H1 (cell line): Measurements from ENCODE around the gene ZNF469. TPM values are rescaled to one million over a fixed set of nuclear protein-coding genes. Genes with fewer than 3 reads are reported as not detected.

Experiments used
- CTCF ChIA-PET: fragments of 300-600 bp; sonication (Branson Sonifier 250); formaldehyde crosslinking; loops from one replicate; lab custom pipeline; 2021; ENCODE audit not compliant: partially characterized antibody; lab: Charles Lee
- POLR2A ChIA-PET: fragments of 300-600 bp; sonication (Branson Sonifier 250); formaldehyde crosslinking; loops from one replicate; lab custom pipeline; 2021; ENCODE audit warnings: inconsistent platforms; ENCODE audit not compliant: partially characterized antibody; lab: Charles Lee
- DNase-seq, 2 experiments: peaks; one replicate each; pipeline versions ENCODE4 v3.0.0 to v3.0.0-alpha.2; 2010 to 2022; ENCODE audit warnings: low spot score in 2 of 2, low read depth in 1 of 2, mixed read lengths in 1 of 2
- FAIRE-seq: peaks from 2 replicates; lab custom pipeline; 2011; peaks lifted over from hg19 to GRCh38; lab: Jason Lieb, UNC
- H2AFZ ChIP-seq: 2 replicates; pipeline ENCODE4 v1.8.1; 2012; ENCODE audit warnings: low read length, inconsistent platforms
- H2AK5ac ChIP-seq: 2 replicates; pipeline ENCODE4 v1.6.1; 2013; ENCODE audit warnings: low read depth, low read length
- H2BK120ac ChIP-seq: replicated peaks from 2 replicates; pipeline ENCODE3; 2013; ENCODE audit warnings: low read depth, low read length, inconsistent platforms
- H2BK12ac ChIP-seq: 2 replicates; pipeline ENCODE4 v1.6.1; 2013; ENCODE audit warnings: low read depth, low read length
- H2BK15ac ChIP-seq: 2 replicates; pipeline ENCODE4 v1.6.1; 2013; ENCODE audit warnings: low read length
- H2BK20ac ChIP-seq: 2 replicates; pipeline ENCODE4 v1.6.1; 2013; ENCODE audit warnings: low read length
- H2BK5ac ChIP-seq: 2 replicates; pipeline ENCODE4 v1.6.1; 2013; ENCODE audit warnings: low read depth, low read length
- H3K14ac ChIP-seq: 2 replicates; pipeline ENCODE4 v1.6.1; 2013; ENCODE audit warnings: inconsistent platforms; ENCODE audit not compliant: insufficient read length
- H3K18ac ChIP-seq: 2 replicates; pipeline ENCODE4 v1.6.1; 2013; ENCODE audit warnings: low read length; ENCODE audit errors: extremely low read depth
- H3K23ac ChIP-seq: 2 replicates; pipeline ENCODE4 v1.6.1; 2013; ENCODE audit warnings: inconsistent platforms; ENCODE audit not compliant: insufficient read length
- H3K23me2 ChIP-seq: 2 replicates; pipeline ENCODE4 v1.6.1; 2013; ENCODE audit warnings: low read depth, low read length
- H3K27ac ChIP-seq: 2 replicates; pipeline ENCODE4 v1.6.1; 2011; ENCODE audit warnings: low read depth, low read length, inconsistent platforms
- H3K27me3 ChIP-seq, 4 experiments: replicated peaks in 1 of 4; 1 replicate in 1 of 4; 2 replicates in 3 of 4; pipeline versions ENCODE4 v1.6.1 to v1.8.1; 2011 to 2013; ENCODE audit warnings: low read length in 3 of 4, mild to moderate bottlenecking in 3 of 4, inconsistent platforms in 2 of 4, mixed read lengths in 2 of 4, moderate library complexity in 1 of 4; ENCODE audit not compliant: control insufficient read depth in 3 of 4, insufficient read depth in 3 of 4; ENCODE audit errors: extremely low read depth in 1 of 4
- H3K36me3 ChIP-seq, 4 experiments: 2 replicates each; pipeline versions ENCODE4 v1.6.1 to v1.8.1; 2011 to 2013; ENCODE audit warnings: mild to moderate bottlenecking in 4 of 4, low read length in 3 of 4, moderate library complexity in 2 of 4, control low read depth in 1 of 4, inconsistent platforms in 1 of 4; ENCODE audit not compliant: insufficient read depth in 4 of 4, control insufficient read depth in 2 of 4
- H3K4ac ChIP-seq: replicated peaks from 2 replicates; pipeline ENCODE3; 2013; ENCODE audit warnings: low read length, low read depth, mixed read lengths, inconsistent platforms; ENCODE audit not compliant: insufficient read length
- H3K4me1 ChIP-seq, 4 experiments: replicated peaks in 1 of 4; 1 replicate in 1 of 4; 2 replicates in 3 of 4; pipeline versions ENCODE4 v1.6.1 to v1.8.1; 2011 to 2013; ENCODE audit warnings: low read length in 3 of 4, inconsistent platforms in 2 of 4, mixed read lengths in 1 of 4; ENCODE audit not compliant: insufficient read depth in 4 of 4, control insufficient read depth in 3 of 4
- H3K4me2 ChIP-seq, 2 experiments: 2 replicates each; pipeline versions ENCODE4 v1.6.1 to v1.8.1; 2011 to 2013; ENCODE audit warnings: low read depth in 2 of 2, low read length in 2 of 2, control low read depth in 1 of 2, inconsistent platforms in 1 of 2, mild to moderate bottlenecking in 1 of 2; ENCODE audit not compliant: insufficient read depth in 1 of 2
- H3K4me3 ChIP-seq, 4 experiments: fragments of 200-600, 300-600 bp in 1 of 4; sonication (generic), shearing (Covaris generic), sonication (Bioruptor Twin) in 1 of 4; 2 replicates each; pipeline versions ENCODE4 v1.5.1 to v1.8.1; 2011 to 2016; ENCODE audit warnings: low read length in 4 of 4, low read depth in 3 of 4, control low read depth in 2 of 4, inconsistent platforms in 2 of 4, mild to moderate bottlenecking in 2 of 4, mixed read lengths in 1 of 4, moderate library complexity in 1 of 4; ENCODE audit not compliant: insufficient read depth in 2 of 4; ENCODE audit errors: extremely low read depth in 1 of 4
- H3K56ac ChIP-seq: replicated peaks from 2 replicates; pipeline ENCODE3; 2013; ENCODE audit warnings: low read depth, mild to moderate bottlenecking, mixed read lengths, low read length, inconsistent platforms; ENCODE audit not compliant: insufficient read length
- H3K79me1 ChIP-seq: 2 replicates; pipeline ENCODE4 v1.6.1; 2013; ENCODE audit warnings: low read depth, low read length, control low read depth
- H3K79me2 ChIP-seq, 2 experiments: 2 replicates each; pipeline versions ENCODE4 v1.6.1 to v1.8.1; 2012 to 2013; ENCODE audit warnings: low read length in 2 of 2, mild to moderate bottlenecking in 2 of 2, inconsistent platforms in 1 of 2; ENCODE audit not compliant: insufficient read depth in 2 of 2, control insufficient read depth in 1 of 2
- H3K9ac ChIP-seq, 4 experiments: replicated peaks in 1 of 4; 1 replicate in 1 of 4; 2 replicates in 3 of 4; pipeline versions ENCODE4 v1.6.1 to v1.8.1; 2011 to 2013; ENCODE audit warnings: low read depth in 3 of 4, low read length in 3 of 4, control low read depth in 2 of 4, mild to moderate bottlenecking in 2 of 4, moderate library complexity in 2 of 4, inconsistent platforms in 1 of 4; ENCODE audit errors: extremely low read depth in 1 of 4
- H3K9me3 ChIP-seq, 2 experiments: 2 replicates each; pipeline versions ENCODE4 v1.6.1 to v1.8.1; 2012 to 2013; ENCODE audit warnings: mild to moderate bottlenecking in 2 of 2, moderate library complexity in 2 of 2, control low read depth in 1 of 2, inconsistent platforms in 1 of 2, low read depth in 1 of 2, low read length in 1 of 2, mixed read lengths in 1 of 2; ENCODE audit not compliant: insufficient read depth in 2 of 2
- H4K20me1 ChIP-seq, 2 experiments: replicated peaks in 1 of 2; 2 replicates each; pipeline versions ENCODE3 to v1.8.1; 2011 to 2013; ENCODE audit warnings: inconsistent platforms in 2 of 2, low read length in 2 of 2, mild to moderate bottlenecking in 1 of 2; ENCODE audit not compliant: insufficient read depth in 2 of 2, control insufficient read depth in 1 of 2
- H4K5ac ChIP-seq: 2 replicates; pipeline ENCODE4 v1.6.1; 2013; ENCODE audit warnings: low read length, low read depth, mixed read lengths, inconsistent platforms; ENCODE audit not compliant: insufficient read length
- H4K8ac ChIP-seq: 2 replicates; pipeline ENCODE4 v1.8.0; 2013; ENCODE audit warnings: mild to moderate bottlenecking, moderate library complexity, low read length, inconsistent platforms; ENCODE audit not compliant: insufficient read depth; ENCODE audit errors: extremely low read depth
- H4K91ac ChIP-seq: replicated peaks from 2 replicates; pipeline ENCODE3; 2013; ENCODE audit warnings: low read length, mixed read lengths, inconsistent platforms; ENCODE audit not compliant: insufficient read length
- ATF2 ChIP-seq: IDR thresholded peaks from 2 replicates; pipeline ENCODE4 v1.6.1; 2012; ENCODE audit warnings: low read length, inconsistent platforms
- CTBP2 ChIP-seq: IDR thresholded peaks from 2 replicates; pipeline ENCODE4 v1.7.0; 2011; ENCODE audit warnings: borderline replicate concordance, mild to moderate bottlenecking, moderate library complexity, mixed read lengths, low read length; ENCODE audit not compliant: insufficient read depth, insufficient read length
- HDAC2 ChIP-seq, 2 experiments: fragments of 300-600 bp in 1 of 2; sonication (generic) in 1 of 2; IDR thresholded peaks; 2 replicates each; pipeline ENCODE4 v1.6.1; 2011 to 2012; ENCODE audit warnings: low read depth in 2 of 2, low read length in 2 of 2, mild to moderate bottlenecking in 2 of 2, moderate library complexity in 2 of 2, borderline replicate concordance in 1 of 2, inconsistent platforms in 1 of 2
- NANOG ChIP-seq: IDR thresholded peaks from 2 replicates; pipeline ENCODE4 v1.6.1; 2011; ENCODE audit warnings: low read length, low read depth, mild to moderate bottlenecking, inconsistent platforms; ENCODE audit not compliant: insufficient read depth, poor library complexity, severe bottlenecking
- SIX5 ChIP-seq: IDR thresholded peaks from 2 replicates; pipeline ENCODE4 v1.6.1; 2011; ENCODE audit warnings: mild to moderate bottlenecking, low read depth, low read length
- SP4 ChIP-seq: IDR thresholded peaks from 2 replicates; pipeline ENCODE4 v1.6.1; 2012; ENCODE audit warnings: low read length, inconsistent platforms
- SUZ12 ChIP-seq: fragments of 200-600 bp; sonication (generic); IDR thresholded peaks from 2 replicates; pipeline ENCODE4 v1.6.1; 2012; ENCODE audit warnings: mild to moderate bottlenecking, inconsistent platforms, low read length, moderate library complexity, mixed read lengths
- TAF7 ChIP-seq: optimal IDR thresholded peaks from 2 replicates; pipeline ENCODE3; 2011; ENCODE audit warnings: low read depth, mild to moderate bottlenecking, inconsistent platforms, low read length, moderate library complexity, borderline replicate concordance
- TEAD4 ChIP-seq: IDR thresholded peaks from 2 replicates; pipeline ENCODE4 v1.6.1; 2012; ENCODE audit warnings: low read depth, low read length, inconsistent platforms, mixed read lengths
- ZNF274 ChIP-seq: IDR thresholded peaks from 2 replicates; pipeline ENCODE4 v1.7.0; 2012; ENCODE audit warnings: low read length, borderline replicate concordance; ENCODE audit errors: extremely low read depth
- WGBS, 2 experiments: shearing (Covaris generic) in 1 of 2; methylation state at CpG; one replicate each; pipeline versions ENCODE4 v1.1.6 to v1.1.7; 2013 to 2015; ENCODE audit warnings: low lambda C conversion rate in 2 of 2, mixed read lengths in 2 of 2, inconsistent platforms in 1 of 2, low coverage in 1 of 2, missing lambda C conversion rate in 1 of 2; ENCODE audit not compliant: insufficient replicate concordance in 2 of 2, insufficient coverage in 1 of 2, insufficient read length in 1 of 2; ENCODE audit errors: extremely low coverage in 1 of 2, missing lambda C conversion rate in 1 of 2; 5-methylcytosine and 5-hydroxymethylcytosine counted together
- polyA plus RNA-seq, 7 experiments: library from polyadenylated mRNA; depleted of rRNA in 3 of 7; stranded (reverse) in 5 of 7; unstranded in 2 of 7; fragments of >200 nt in 5 of 7; fragments of 200-250 nt in 2 of 7; gene quantifications; 1 replicate in 5 of 7; 2 replicates in 1 of 7; 4 replicates in 1 of 7; pipeline versions ENCODE4 v1.2.1 to v1.2.3, GENCODE V29; 2011 to 2013; ENCODE audit warnings: missing spikeins in 2 of 7, mixed read lengths in 2 of 7
- total RNA-seq: library from RNA; stranded (reverse); fragmentation: NEBNext Ultra II Directional; extraction: Animal tissue kit (Norgen Biotek cat#: 25700); gene quantifications from 2 replicates; pipeline ENCODE4 v1.2.1, GENCODE V29; 2021

Gene ZNF469
- total and polyA plus RNA-seq, 2 of the 8 experiments (the other 6 are each of a cell fraction or from before 2014, with no cell fraction given): 0.30 to 1.8 TPM

GRCh38 chr16:88344411-88345030, 38.2 kb upstream of the ZNF469 start:
- H3K23ac ChIP-seq: no peak overlapping the region
- H3K27ac ChIP-seq: no peak overlapping the region
- no peak overlapping the region for H3K14ac ChIP-seq
- peaks cover 0 to 4% of the 10 kb centered on the region in 2 experiments for H4K20me1 ChIP-seq
- no peaks in the 10 kb centered on the region for H3K4me1 ChIP-seq
- H2AFZ ChIP-seq: no peak overlapping the region
- no peak overlapping the region for H4K5ac ChIP-seq
- no peaks in the 10 kb centered on the region; a peak in 2 of 4 replicates for H3K9me3 ChIP-seq
- H3K36me3 ChIP-seq: no peaks in the 10 kb centered on the region; a peak in 1 of 8 replicates
- H3K4me2 ChIP-seq: no peak overlapping the region
- TF ChIP-seq SP4 (no peak), SIX5 (no peak), SUZ12 (no peak), ZNF274 (no peak), CTBP2 (no peak), HDAC2 (IDR thresholded peaks at IDR 0.05; ENCODE audit: borderline replicate concordance in 1 of 2, low read depth in 2 of 2, low read length in 2 of 2) (no peak), TAF7 (no peak), NANOG (no peak), TEAD4 (no peak), ATF2 (no peak)
- H3K18ac ChIP-seq: no peak overlapping the region
- H2BK20ac ChIP-seq: no peak overlapping the region
- no peak overlapping the region for H2BK5ac ChIP-seq
- 95% methylated on average over 16 of the region's 20 CpGs; no CpG with 5 or more reads in 1 of the 2 experiments for WGBS, 2 experiments
- H2BK12ac ChIP-seq: no peak overlapping the region
- no peak overlapping the region for H2BK120ac ChIP-seq
- H3K23me2 ChIP-seq: peaks cover 4% of the 10 kb centered on the region; the same call in 1 of the 2 replicates
- H3K27me3 ChIP-seq: no peaks in the 10 kb centered on the region
- H3K4ac ChIP-seq: no peak overlapping the region
- H3K4me3 ChIP-seq: no peak overlapping the region
- H2AK5ac ChIP-seq: no peak overlapping the region
- H3K79me1 ChIP-seq: no peaks in the 10 kb centered on the region
- no peaks in the 10 kb centered on the region for H3K79me2 ChIP-seq
- ChIA-PET POLR2A (no interaction called here), CTCF (no interaction called here)
- DNase-seq (no peak), FAIRE-seq (no peak)
- no peak overlapping the region for H3K9ac ChIP-seq
- no peak overlapping the region for H2BK15ac ChIP-seq
- H4K8ac ChIP-seq: no peak overlapping the region; the same call in 1 of the 2 replicates
- no peak overlapping the region for H4K91ac ChIP-seq
- H3K56ac ChIP-seq: no peak overlapping the region
